Stimulated activated CD4-positive, alpha-beta T cell treated with anti-CD3 and anti-CD28 coated beads, Interleukin-15, amount 100 ng/mL, for 48 hours (primary cell): ENCODE measurements around the gene KCNJ16.

Experiments used
- DNase-seq, 2 donors: peaks; one replicate each; pipeline ENCODE4 v3.0.0-alpha.2; 2020; ENCODE audit warnings: low read depth in 2 of 2

The KCNJ16 gene

GRCh38 chr17:70098030-70098429 lies 23.0 kb downstream of the KCNJ16 start:
- no peak for DNase-seq

- DNase-seq: no peak
These were observed 24.3 kb downstream of the KCNJ16 start for GRCh38 chr17:70099294-70099693.

DNA sequence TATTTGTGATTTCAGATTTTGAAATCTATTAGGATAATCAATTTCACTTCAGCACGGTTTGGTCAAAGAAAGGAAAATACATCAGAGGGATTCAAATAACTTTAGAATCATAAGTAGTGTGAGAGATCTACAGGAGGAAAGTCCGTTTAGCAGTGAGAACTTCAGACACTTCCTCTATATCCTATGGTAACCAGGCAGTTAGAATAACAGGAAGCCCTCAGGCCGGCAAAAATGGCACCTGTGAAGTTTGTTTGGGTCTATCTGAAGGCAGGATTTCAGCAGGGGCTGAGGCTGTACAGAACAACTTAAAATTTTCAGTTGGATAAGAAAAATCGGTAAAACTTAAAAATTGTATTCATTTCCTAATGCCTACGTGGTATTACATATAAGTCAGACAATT lies 24.9 kb downstream of the KCNJ16 start:
- no peak for DNase-seq

DNA sequence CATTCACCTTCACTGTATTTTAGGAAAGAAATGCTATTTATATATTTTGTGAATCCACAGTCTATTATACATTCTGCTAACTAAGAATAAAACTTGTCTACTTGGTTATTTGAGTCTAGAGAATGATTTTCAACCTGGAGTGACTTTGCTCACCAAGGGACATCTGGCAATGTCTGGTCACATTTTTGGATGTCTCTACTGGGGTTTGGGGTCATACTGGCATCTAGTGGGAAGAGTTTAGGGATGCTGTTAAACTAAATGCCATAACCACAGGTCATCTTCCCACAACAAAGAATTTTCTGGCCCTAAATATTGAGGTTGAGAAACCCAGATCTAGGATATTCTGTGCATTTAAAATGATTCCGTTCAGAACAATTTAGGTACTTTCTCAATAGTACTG lies 26.0 kb downstream of the KCNJ16 start:
- DNase-seq: no peak

DNA sequence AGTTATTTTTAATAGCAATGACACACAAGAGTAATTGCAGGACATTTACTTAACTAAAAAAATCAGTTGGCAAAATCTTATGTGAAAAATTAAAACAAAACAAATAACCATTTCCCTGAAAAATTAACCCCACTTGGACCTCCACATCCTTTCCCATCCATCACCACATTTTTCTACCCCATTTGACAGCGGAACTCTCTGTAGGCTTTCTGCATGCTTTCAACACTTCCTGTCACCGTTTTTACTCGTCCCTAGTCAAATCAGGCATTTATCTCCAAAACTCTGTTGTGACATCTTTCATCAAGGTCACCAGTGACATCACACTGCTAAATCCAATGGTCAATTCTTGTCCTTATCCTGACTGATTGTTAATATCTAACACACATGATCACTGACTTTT lies 27.5 kb downstream of the KCNJ16 start:
- DNase-seq: no peak

GRCh38 chr17:70104791-70105523 lies 29.9 kb downstream of the KCNJ16 start:
- DNase-seq: no peak

DNA sequence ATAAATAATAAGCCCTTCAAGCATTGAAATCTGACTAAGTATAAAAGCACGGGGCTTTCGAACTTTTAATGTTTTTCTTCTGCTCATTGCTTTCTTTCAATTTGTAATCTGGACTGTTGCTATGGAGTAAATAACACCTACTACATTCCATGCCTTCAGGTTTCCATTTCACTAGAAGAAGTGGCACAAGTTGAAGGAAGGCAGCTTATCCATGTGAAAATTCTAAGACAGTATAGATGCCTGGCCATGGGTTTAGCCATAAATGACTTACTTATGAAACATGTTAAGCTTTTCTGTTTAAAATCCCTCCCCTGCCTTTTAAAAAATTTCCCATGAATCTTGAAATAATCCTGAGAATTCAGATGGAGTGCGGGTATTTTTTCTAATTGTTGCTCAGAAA lies 30.6 kb downstream of the KCNJ16 start:
- no peak for DNase-seq

DNA sequence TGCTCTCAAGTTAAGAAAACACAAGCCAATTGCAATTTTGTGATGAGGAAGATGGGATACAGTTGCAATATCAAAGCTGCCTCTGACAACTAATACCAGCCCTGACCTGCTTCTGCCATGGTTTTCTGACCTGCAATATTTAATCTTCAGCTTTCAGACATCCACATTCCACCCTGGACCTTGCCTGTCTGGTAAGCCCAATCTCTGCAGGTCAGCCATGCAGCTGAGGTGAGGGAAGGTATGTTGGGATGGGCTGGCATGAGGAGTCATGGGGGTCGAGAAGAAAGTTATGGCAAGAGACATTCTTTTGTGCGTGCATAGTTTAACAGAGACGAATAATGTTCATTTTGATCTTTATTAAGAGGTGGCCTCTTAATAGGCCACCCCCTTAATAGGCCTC lies 31.5 kb downstream of the KCNJ16 start:
- no peak for DNase-seq

DNA sequence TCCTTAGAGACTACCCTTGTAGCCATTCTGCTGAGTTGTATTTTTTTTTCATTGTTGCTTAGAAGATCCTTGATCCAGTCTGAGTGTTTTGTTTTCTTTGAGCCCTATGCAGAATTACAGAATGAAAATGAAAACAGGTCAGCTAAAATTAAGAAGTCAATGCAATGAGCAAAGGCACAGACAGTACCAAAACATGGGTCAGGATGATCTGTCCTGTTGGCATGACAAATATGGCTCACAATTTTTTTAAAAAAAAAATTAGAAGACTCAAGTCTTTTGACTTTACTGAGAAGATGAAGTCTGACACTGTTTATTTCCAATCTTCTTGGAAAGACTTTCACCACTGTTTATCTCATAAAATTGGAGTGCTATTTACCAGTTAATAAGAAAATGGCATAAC lies 32.4 kb downstream of the KCNJ16 start:
- DNase-seq: no peak

GRCh38 chr17:70107904-70108565 lies 33.0 kb downstream of the KCNJ16 start:
- DNase-seq: no peak

- DNase-seq: no peak
These were observed 34.5 kb downstream of the KCNJ16 start for GRCh38 chr17:70109497-70109896.

GRCh38 chr17:70110443-70110880 lies 35.4 kb downstream of the KCNJ16 start:
- no peak for DNase-seq

- no peak for DNase-seq
These were observed 36.2 kb downstream of the KCNJ16 start for GRCh38 chr17:70111201-70111600.

- DNase-seq: no peak
These were observed 39.4 kb downstream of the KCNJ16 start for GRCh38 chr17:70114405-70114804.

DNA sequence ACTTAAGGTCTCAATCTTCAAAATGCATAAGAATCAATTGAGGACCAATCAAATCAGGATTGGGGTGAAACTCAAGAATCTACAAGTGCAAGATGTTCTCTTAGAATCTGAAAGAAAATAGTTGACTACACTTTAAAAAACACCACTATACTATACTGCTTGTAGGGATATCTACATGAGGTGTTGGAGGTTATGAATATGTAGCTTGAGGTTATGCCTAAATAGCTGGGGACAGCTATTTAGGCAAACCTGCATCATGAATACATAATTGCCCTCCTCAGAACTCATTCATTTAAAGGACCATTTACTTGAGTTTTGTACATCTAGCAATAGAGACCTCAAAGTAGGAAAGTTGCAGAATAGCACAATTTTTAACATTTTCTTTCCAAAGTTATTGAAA lies 40.1 kb downstream of the KCNJ16 start:
- DNase-seq: no peak

GRCh38 chr17:70116919-70117318 lies 41.9 kb downstream of the KCNJ16 start:
- no peak for DNase-seq

DNA sequence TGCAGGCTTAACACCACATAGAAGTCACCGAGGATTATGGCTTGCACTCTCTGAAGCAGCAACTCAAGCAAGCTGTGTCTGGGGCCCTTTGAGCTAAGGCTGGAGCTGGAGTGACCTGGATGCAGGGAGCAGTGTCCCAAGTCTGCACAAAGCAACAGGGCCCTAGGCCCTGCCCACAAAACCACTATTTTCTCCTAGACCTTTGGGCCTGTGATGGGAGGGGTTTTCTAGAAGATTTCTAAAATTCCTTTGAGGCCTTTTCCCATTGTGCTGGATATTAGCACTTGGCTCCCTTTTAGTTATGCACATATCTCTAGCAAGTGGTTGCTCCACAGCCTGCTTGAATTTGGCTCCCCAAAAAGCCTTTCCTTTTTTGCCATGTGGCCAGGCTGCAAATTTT lies 44.5 kb downstream of the KCNJ16 start:
- no peak for DNase-seq

DNA sequence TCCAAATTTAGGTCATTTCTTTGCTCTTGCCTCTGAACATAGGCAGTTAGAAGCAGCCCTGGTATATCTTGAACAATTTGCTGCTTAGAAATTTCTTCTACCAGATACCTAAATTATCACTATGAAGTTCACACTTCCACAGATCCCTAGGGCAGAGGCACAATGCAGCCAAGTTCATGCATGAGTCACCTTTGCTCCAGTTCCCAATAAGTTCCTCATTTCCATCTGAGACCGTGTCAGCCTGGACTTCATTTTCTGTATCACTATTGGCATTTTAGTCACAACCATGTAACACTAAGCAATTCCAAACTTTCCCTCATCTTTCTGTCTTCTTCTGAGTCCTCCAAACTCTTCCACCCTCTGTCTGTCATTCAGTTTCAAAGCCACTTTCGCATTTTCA lies 45.0 kb downstream of the KCNJ16 start:
- no peak for DNase-seq

- DNase-seq: no peak
These were observed 45.4 kb downstream of the KCNJ16 start for GRCh38 chr17:70120425-70120824.

DNA sequence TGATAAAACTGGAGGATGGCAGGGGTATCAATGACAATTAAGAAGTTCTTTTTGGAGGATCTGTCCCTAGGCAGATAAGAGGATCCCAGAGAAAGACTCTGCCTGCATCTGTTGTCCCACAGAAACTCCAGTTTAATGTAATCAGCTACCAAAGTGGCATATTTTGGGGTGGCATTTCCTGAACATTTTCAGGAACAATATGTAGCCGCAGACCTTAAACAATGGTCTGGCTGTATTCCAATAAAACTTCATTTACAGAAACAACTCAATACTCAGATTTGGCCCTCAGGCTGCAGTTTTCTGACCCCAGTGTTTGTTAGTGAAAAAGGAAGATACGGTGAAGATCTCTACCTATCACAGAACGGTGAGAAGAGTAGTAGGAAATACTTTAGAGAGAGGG lies 46.1 kb downstream of the KCNJ16 start:
- DNase-seq: no peak

GRCh38 chr17:70123193-70123592 lies 48.2 kb downstream of the KCNJ16 start:
- no peak for DNase-seq

DNA sequence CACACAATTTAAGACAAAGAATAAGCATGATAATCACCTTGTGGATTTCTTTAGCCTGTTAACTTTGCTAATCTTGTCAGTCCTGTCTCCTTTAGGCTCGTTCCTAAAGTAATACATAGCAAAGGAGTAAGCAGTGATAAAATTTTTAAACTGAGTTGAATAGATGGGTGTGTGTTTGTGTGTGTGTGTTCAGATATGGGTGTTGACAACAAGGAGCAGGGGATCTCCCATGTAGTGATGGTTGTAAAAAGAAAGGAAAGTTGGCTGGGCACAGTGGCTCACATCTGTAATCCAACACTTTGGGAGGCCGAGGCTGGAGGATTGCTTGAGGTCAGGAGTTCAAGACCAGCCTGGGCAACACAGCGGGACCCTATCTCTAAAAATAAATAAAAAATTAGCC lies 49.7 kb downstream of the KCNJ16 start:
- no peak for DNase-seq

GRCh38 chr17:70127221-70127873 lies 52.3 kb downstream of the KCNJ16 start:
- DNase-seq: no peak
